Measurements from ENCODE around the gene HOXB2.

Gene HOXB2

GRCh38 chr17:48565022-48565554, 20.2 kb upstream of the HOXB2 start:
- DNase-seq, result no peak

- DNase-seq, result peak in 1 of 2 experiments; percentile 44
Observed at GRCh38 chr17:48564188-48565021, 19.5 kb upstream of the HOXB2 start.

- DNase-seq, result no peak
Observed at GRCh38 chr17:48563867-48564187, 18.9 kb upstream of the HOXB2 start.

- no peak for DNase-seq
Observed at GRCh38 chr17:48563385-48563838, 18.5 kb upstream of the HOXB2 start.

GRCh38 chr17:48562934-48563333, 18.0 kb upstream of the HOXB2 start:
- no peak for DNase-seq

GRCh38 chr17:48561884-48562810, 17.2 kb upstream of the HOXB2 start:
- no peak for DNase-seq

GRCh38 chr17:48559840-48560817, 15.2 kb upstream of the HOXB2 start:
- no peak for DNase-seq

- no peak for DNase-seq
Observed at GRCh38 chr17:48559122-48559839, 14.4 kb upstream of the HOXB2 start.

- DNase-seq, result no peak
Observed at GRCh38 chr17:48558831-48559121, 13.9 kb upstream of the HOXB2 start.

- DNase-seq, result no peak
Observed at GRCh38 chr17:48558057-48558830, 13.3 kb upstream of the HOXB2 start.

GRCh38 chr17:48556576-48557401, 11.9 kb upstream of the HOXB2 start:
- DNase-seq, result no peak

GRCh38 chr17:48556229-48556575, 11.3 kb upstream of the HOXB2 start:
- no peak for DNase-seq

GRCh38 chr17:48555258-48556228, 10.6 kb upstream of the HOXB2 start:
- DNase-seq, result peak in 1 of 2 experiments; percentile 64

GRCh38 chr17:48554412-48555257, 9.7 kb upstream of the HOXB2 start:
- DNase-seq, result peak in 1 of 2 experiments; percentile 25

GRCh38 chr17:48553826-48554225, 8.9 kb upstream of the HOXB2 start:
- DNase-seq, result no peak

GRCh38 chr17:48553190-48553547, 8.3 kb upstream of the HOXB2 start:
- DNase-seq, result no peak

GRCh38 chr17:48552466-48553189, 7.7 kb upstream of the HOXB2 start:
- DNase-seq, result no peak

All from NCI-H446 (cell line).